ENCODE results near the gene DMKN. TPM values are rescaled to one million over a fixed set of nuclear protein-coding genes. Genes with fewer than 3 reads are reported as not detected.
A peak's percentile ranks its signal among the peaks of the same experiment; 100 is the strongest.

DMKN gene
- total and polyA plus RNA-seq, 9 of the 15 experiments (the other 6 are each of a cell fraction or from before 2014, with no cell fraction given) = 0.36 to 0.53 TPM; not detected in 7

DNA sequence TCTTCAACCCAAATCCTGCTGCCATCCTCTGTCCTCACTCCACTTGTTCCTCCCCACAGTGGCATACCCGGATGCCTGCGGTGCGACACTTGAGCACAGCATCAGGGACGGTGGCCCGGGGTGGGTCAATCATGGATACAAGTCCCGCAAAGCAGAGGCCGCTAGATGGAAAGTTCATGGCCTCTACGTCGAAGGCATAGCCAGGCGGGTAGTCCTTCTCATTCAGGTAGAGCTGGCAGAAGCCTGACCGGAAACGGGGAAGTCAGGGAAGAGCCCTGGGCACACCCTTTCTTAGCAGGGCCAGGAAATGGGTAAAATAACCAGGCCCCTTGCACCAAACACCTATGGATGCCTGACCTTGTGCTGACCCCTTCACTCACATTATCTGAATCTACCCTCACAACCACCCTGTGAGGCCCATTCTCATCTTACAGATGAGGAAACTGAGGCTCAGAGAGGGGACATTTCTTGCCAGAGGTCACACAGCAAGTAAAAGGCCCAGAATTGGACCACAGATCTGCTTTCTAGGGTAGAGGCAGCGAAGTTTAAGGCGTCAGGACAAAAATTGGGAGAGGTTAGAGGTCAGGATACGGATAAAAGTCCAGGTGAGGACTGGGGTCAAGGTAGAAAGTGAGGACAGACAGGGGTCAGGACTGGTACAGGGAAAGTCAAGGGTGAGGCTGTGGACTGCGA lies 43.5 kb upstream of the DMKN start (continued):
- TF ChIP-seq ESRRA (IDR thresholded peaks at IDR 0.05; ENCODE audit: borderline replicate concordance, low read depth) (peak; percentile 34; the same call in 1 of the 2 replicates), MEF2A (IDR thresholded peaks at IDR 0.05; ENCODE audit: control insufficient read depth, low read depth, low read length) (no peak), ETV6 (IDR thresholded peaks at IDR 0.05; ENCODE audit: borderline replicate concordance in 1 of 2, low read depth in 2 of 2, low read length in 1 of 2) (no peak), ETV6 (CRISPR knock-in tag; IDR thresholded peaks at IDR 0.05; ENCODE audit: borderline replicate concordance) (no peak), U2AF1 (optimal IDR thresholded peaks at IDR 0.05; ENCODE audit: low read depth, low read length) (no peak)

DNA sequence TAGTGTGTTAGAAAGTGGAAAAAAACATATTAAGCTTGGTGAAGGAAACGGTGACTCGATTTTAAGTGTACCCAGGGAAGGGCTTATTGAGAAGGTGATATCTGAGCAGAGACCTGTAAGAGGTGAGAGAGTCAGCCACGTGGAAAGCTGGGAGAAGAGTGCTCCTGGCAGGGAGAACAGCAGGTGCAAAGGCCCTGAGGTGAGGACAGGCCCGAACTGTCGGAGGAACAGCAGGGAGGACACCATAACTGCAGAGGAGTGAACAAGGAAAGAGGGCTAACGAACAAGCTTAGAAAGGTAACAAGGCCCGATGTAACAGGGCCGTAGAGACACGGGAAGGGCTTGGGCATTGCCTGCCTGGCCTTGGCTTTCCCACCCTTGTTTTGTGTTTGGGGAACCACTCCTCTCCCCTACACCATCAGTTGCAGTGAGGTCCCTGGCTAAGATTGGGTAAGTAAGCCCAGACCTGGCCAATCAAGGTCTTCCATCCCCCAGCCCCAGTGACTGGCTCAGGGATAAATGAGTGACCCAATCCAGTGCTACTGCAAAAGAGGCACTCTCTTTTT lies 42.7 kb upstream of the DMKN start:
- Histone ChIP-seq H3K4me2 (ENCODE audit: insufficient read depth, low read length) (no peak overlapping the region), H3K79me2 (ENCODE audit: control insufficient read depth, insufficient read depth, low read length) (no peaks in the 10 kb centered on the region), H3K4me1 (replicated peaks in 1 of 2; ENCODE audit: control insufficient read depth in 2 of 2, insufficient read depth in 2 of 2, low read length in 2 of 2) (peaks cover 4 to 49% of the 10 kb centered on the region in 2 experiments; a peak in 3 of 5 replicates), H3K27ac (ENCODE audit: extremely low read depth, low read depth, low read length) (no peak overlapping the region), H3K36me3 (ENCODE audit: control insufficient read depth, insufficient read depth, low read length) (no peaks in the 10 kb centered on the region), H2AFZ (ENCODE audit: low read depth, low read length) (peak overlapping the region; percentile 14; the same call in 1 of the 2 replicates), H3K9ac (ENCODE audit: insufficient read depth in 1 of 2, low read depth in 2 of 2, low read length in 2 of 2) (no peak overlapping the region; a peak in 1 of 4 replicates), H3K27me3 (ENCODE audit: control insufficient read depth in 2 of 2, insufficient read depth in 2 of 2, low read length in 2 of 2) (peaks cover 18 to 38% of the 10 kb centered on the region in 2 experiments; a peak in 4 of 5 replicates), H3K9me3 (replicated peaks; ENCODE audit: control insufficient read depth, insufficient read depth, low read depth, low read length) (no peaks in the 10 kb centered on the region; the same call in 1 of the 2 replicates), H3K9me1 (ENCODE audit: control insufficient read depth, insufficient read depth, low read length) (peaks cover 3% of the 10 kb centered on the region), H3K4me3 (no peak overlapping the region), H4K20me1 (replicated peaks; ENCODE audit: control insufficient read depth, insufficient read depth, low read length) (peaks cover 7% of the 10 kb centered on the region; the same call in 1 of the 2 replicates)
- DNase-seq (ENCODE audit: extremely low read depth in 1 of 4, low spot score in 3 of 4) (no peak), ATAC-seq (no peak), FAIRE-seq (no peak)
- CTCF ChIA-PET (ENCODE audit: low intra/inter-chr PET ratio) = no interaction called here
- BruUV-seq (replicated peaks) = no TSS peak
- in situ Hi-C loops (cut with MboI) = no loop called here
- 55% methylated on average over 9 of the region's 9 CpGs for WGBS (ENCODE audit: insufficient coverage, low coverage, missing lambda C conversion rate)
- intact Hi-C loops (cut with micrococcal nuclease) = loop anchor here (5.0 kb wide), 3 partner anchors 36 to 376 kb away; partner anchors contain the start of gene ETV2
- POLR2A ChIA-PET = interaction anchor here (0.6 to 1.0 kb wide), 2 partner anchors 128 to 371 kb away, joined by 3 read pairs; no protein-coding TSS in a partner anchor
- TF ChIP-seq MAFF (IDR thresholded peaks at IDR 0.05; ENCODE audit: low read length) = no peak
- no peak for TF ChIP-seq KLF16 (IDR thresholded peaks at IDR 0.05)
- no peak; the same call in 1 of the 2 replicates for TF ChIP-seq ZNF263 (CRISPR knock-in tag; IDR thresholded peaks at IDR 0.05; ENCODE audit: borderline replicate concordance)
- TF ChIP-seq, protein P1, sequence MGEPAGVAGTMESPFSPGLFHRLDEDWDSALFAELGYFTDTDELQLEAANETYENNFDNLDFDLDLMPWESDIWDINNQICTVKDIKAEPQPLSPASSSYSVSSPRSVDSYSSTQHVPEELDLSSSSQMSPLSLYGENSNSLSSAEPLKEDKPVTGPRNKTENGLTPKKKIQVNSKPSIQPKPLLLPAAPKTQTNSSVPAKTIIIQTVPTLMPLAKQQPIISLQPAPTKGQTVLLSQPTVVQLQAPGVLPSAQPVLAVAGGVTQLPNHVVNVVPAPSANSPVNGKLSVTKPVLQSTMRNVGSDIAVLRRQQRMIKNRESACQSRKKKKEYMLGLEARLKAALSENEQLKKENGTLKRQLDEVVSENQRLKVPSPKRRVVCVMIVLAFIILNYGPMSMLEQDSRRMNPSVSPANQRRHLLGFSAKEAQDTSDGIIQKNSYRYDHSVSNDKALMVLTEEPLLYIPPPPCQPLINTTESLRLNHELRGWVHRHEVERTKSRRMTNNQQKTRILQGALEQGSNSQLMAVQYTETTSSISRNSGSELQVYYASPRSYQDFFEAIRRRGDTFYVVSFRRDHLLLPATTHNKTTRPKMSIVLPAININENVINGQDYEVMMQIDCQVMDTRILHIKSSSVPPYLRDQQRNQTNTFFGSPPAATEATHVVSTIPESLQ (CRISPR knock-in tag; IDR thresholded peaks at IDR 0.05) = no peak
- TF ChIP-seq ZNF778 (CRISPR knock-in tag; IDR thresholded peaks at IDR 0.05) = no peak
- TF ChIP-seq ZNF41 (CRISPR knock-in tag; conservative IDR thresholded peaks at IDR 0.05) = no peak
- no peak for TF ChIP-seq SRF (CRISPR knock-in tag; IDR thresholded peaks at IDR 0.05)
- peak; percentile 75 for TF ChIP-seq BCOR (IDR thresholded peaks at IDR 0.05)
- 0 out of 2 replicates have a peak, but pooled peaks have one; percentile 11 for TF ChIP-seq HDAC2 (IDR thresholded peaks at IDR 0.05)
- no peak for TF ChIP-seq ERF (CRISPR knock-in tag; IDR thresholded peaks at IDR 0.05)
- TF ChIP-seq, protein P2, sequence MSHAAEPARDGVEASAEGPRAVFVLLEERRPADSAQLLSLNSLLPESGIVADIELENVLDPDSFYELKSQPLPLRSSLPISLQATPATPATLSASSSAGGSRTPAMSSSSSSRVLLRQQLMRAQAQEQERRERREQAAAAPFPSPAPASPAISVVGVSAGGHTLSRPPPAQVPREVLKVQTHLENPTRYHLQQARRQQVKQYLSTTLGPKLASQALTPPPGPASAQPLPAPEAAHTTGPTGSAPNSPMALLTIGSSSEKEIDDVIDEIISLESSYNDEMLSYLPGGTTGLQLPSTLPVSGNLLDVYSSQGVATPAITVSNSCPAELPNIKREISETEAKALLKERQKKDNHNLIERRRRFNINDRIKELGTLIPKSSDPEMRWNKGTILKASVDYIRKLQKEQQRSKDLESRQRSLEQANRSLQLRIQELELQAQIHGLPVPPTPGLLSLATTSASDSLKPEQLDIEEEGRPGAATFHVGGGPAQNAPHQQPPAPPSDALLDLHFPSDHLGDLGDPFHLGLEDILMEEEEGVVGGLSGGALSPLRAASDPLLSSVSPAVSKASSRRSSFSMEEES (CRISPR knock-in tag; IDR thresholded peaks at IDR 0.05) = no peak
- no peak for TF ChIP-seq MEF2A (IDR thresholded peaks at IDR 0.05; ENCODE audit: control insufficient read depth, low read depth, low read length)
- no peak for TF ChIP-seq BHLHE40 (IDR thresholded peaks at IDR 0.05; ENCODE audit: low read length)
